ENCODE data around the gene TOM1.
"Not testable (repeated sequence)": the region's sequence is repeated elsewhere in the genome, so short reads cannot be mapped to it uniquely, and the experiment has no call there.

The TOM1 gene

GRCh38 chr22:35344956-35345690, 45.4 kb downstream of the TOM1 start:
- DNase-seq (ENCODE audit: low read depth in 3 of 3, low spot score in 1 of 3), result no peak

GRCh38 chr22:35345808-35346505, 46.3 kb downstream of the TOM1 start:
- no peak for DNase-seq (ENCODE audit: low read depth in 3 of 3, low spot score in 1 of 3)

- DNase-seq (ENCODE audit: low read depth in 3 of 3, low spot score in 1 of 3), result no peak
These were observed 47.0 kb downstream of the TOM1 start for GRCh38 chr22:35346596-35347220.

DNA sequence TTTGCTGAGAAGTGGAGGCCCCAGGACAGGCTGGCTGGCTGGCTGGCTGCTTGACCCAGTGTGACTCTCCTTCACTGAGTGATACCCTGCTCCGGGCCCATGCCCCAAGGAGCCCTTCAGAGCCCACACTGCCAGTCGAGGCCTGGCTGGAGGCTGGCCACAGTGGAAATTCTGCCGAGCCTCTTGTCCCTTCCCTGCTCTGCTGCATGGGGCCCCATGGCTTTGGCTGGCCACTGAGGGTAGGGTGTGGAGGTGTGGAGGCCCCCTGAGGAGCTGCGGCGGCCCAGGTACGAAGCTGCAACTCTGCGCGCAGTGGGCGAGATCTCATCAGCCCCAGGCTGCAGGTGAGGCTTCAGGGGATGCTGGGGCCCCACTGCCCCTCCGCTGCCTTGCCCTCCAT, 47.8 kb downstream of the TOM1 start:
- DNase-seq (ENCODE audit: low read depth in 3 of 3, low spot score in 1 of 3), result no peak

- no peak for DNase-seq (ENCODE audit: low read depth in 3 of 3, low spot score in 1 of 3)
These were observed 48.4 kb downstream of the TOM1 start for GRCh38 chr22:35348026-35348590.

DNA sequence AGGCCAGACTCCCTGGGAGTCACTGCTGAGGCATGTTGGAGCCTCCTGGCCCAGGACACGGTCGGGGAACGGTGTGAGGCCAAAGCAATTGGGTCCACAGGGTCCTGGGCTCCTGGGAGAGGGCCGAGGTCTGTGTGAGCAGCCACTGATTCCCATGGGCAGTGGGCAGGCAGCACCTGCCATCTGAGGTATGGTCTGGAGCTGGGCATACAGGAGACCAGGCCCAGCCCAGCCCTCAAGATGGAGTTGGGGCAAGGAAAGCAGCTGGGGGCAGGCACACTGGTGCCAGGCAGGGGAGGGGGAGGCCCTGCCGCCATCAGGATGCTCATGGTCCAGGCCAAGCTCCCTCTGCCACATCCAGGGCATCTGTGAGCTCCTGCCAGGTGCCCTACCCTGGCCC, 49.0 kb downstream of the TOM1 start:
- no peak for DNase-seq (ENCODE audit: low read depth in 3 of 3, low spot score in 1 of 3)

- no peak for DNase-seq (ENCODE audit: low read depth in 3 of 3, low spot score in 1 of 3)
These were observed 49.6 kb downstream of the TOM1 start for GRCh38 chr22:35349368-35349703.

DNA sequence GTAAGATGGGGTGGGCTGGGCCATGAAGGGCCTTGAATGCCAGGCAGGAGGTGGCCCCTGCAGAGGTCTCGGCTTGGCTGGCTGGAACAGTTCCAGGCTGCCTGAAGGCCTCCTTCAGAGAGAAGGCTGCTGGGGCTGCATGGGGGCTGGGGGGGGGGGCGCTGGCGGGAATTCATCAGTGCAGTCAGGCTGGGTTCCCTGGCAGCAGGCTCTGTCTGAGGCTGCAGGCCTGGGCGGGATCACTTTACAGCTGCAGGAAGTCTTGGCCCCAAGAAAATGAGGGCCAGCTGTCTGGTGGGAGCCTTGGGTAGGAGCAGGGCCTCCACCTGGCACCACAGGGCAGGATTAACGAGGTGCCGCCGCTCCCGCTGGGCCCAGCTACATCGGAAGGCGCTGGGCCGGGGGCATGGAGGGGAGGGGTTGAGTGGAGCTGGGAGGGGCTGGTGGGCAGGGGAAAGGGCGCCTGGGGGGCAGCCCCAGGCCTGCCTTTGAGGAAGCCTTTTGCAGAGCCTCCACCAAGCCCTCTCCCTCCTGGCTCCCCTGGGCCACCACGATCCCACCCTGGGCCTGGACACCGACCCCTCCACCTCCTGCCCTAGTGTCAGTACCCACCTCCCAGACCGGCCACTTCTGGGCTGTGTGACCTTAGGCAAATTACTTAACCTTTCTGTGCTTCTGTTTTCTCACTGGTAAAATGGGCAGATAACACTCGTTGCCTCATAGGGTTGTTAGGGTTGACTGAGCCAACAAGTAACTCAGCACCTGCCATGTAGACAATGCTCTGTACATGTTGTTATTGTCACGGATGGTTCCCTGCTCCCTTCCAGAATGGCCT, 50.2 kb downstream of the TOM1 start:
- DNase-seq (ENCODE audit: low read depth in 3 of 3, low spot score in 1 of 3), result no peak

GRCh38 chr22:35350539-35351503, 51.1 kb downstream of the TOM1 start:
- peak; percentile 69 to 76 (median 76) for DNase-seq (ENCODE audit: low read depth in 3 of 3, low spot score in 1 of 3)

DNA sequence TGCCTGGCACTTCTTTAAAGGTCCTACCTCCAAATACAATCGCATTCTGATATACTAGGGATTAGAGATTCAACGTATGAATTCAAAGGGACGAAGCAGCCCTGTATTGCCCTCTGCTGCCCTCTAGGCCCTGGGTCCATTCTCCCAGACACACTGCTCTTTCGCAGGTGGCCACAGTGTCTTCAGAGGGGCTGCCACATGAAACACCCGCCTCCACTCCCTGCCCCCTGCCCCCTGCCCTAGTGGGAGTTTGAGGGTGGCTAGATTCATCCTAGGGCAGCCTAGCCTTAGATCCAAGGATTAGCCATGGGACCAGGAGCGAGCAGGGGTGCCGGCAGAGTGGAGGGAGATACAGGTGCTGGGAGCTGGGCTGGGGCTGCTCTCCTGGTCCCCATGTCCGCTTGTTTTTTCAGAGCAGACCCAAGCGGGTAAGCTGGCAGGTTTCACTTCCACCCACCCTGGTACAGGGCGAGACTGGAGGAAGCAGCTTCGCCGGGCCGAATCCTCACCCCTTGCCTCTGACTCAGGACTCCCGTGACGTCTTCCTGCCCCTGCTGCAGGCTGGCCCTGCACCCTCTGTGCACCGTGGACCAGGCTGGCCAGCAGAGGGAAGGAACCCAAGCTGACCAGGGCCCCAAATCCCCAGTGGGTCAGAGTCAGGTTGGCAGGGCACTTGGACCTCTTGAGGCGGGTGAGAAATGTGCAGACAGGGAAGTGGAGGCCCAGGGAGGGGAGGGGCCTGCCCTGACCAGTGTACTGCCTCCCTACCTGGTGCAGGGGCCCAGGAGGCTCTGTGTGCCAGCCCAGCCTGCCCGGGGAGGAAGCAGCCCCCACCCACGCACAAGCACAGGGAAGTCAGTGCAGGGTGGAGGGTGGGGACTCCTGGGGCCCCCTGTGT, 52.8 kb downstream of the TOM1 start:
- no peak for DNase-seq (ENCODE audit: low read depth in 3 of 3, low spot score in 1 of 3)

- no peak for DNase-seq (ENCODE audit: low read depth in 3 of 3, low spot score in 1 of 3)
These were observed 53.6 kb downstream of the TOM1 start for GRCh38 chr22:35353318-35353717.

GRCh38 chr22:35354068-35354467, 54.4 kb downstream of the TOM1 start:
- DNase-seq (ENCODE audit: low read depth in 3 of 3, low spot score in 1 of 3), result no peak

DNA sequence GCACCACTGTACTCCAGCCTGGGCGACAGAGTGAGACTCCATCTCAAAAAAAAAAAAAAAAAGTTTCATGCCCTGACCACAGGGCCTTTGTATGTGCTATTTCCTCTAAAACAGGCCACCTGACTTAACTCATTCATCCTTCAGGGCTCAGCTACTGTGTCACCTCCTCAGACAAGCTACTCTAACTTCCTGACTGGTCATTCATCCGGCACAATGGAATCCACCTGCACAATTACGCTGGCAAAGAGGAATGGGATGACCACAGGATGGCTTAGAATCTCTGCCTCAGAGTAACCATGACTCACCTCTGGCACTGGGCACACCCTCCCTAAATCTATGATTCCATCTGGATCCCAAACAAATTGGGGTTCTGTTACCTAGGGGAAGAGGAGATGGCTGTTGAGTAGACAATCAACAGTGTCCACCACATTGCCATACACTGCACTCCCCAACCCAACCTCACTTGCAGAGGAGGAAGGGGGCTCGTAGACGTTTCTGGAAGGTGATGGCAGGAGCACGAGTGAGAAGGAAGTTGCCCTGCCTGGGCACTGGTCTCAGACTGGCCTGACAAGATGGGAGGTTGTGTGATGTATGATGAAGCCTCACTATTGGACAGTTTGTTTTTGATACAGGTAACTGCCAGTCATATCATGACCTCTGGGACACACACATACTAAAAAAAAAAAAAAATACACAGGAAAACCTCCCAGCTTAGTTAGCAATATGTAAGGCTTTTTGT, 58.4 kb downstream of the TOM1 start:
- DNase-seq (ENCODE audit: low read depth in 3 of 3, low spot score in 1 of 3), result no peak

DNA sequence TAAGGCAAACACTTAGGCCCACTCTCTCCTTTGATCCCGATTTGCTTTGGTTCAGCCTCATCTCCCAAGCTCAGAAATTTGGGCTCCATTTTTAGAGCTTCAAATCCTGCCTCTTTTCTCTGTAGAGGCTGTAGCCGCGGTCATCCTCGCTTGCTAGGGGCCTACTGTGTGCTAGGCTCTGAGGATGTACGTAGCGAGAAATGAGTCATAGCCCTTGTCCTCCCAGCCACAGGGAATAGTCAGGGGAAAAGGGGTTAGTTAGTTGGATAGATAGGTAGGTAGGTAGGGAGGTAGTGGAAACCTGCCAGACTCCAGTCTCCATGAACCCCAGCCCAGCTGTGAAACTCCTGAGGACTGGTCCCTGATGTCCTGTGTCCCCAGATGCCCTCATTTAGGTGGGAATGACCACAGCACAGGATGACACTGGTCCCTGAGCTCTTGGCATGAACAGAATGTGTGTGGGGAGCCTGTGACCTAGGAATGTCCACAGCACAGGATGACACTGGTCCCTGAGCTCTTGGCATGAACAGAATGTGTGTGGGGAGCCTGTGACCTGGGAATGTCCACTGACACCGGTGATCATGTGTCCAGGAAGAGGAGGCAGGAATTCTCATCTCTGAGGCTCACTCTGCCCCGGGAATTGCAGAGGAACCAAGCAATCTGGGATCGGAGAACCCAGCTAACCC, 59.8 kb downstream of the TOM1 start:
- no peak for DNase-seq (ENCODE audit: low read depth in 3 of 3, low spot score in 1 of 3)

DNA sequence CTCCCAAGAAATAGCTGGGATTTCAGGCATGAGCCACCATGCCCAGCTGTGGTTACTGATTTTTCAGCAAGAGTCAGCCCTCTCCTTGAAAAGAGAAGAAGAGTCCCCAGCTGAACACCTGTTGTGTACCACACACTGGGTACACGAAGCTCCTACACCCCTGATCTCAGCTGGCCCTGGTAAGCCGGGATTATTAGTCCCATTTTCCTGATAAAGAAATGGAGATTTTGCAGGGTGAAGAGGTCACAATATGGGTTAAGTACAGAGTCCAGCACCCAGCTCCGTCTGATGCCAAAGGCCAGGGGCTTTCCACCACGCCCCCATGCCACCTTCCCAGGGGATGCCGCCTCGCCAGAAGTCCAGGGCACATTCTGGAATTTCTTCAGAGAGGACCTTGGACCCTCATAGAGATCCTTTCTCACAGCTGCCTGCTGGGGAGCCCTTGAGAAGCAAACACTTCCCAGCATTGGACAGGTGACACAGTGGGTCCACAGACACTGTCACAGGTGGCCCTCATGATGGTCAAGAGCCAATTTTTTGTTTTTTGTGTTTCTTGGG, 61.4 kb downstream of the TOM1 start:
- DNase-seq (ENCODE audit: low read depth in 3 of 3, low spot score in 1 of 3), result no peak

DNA sequence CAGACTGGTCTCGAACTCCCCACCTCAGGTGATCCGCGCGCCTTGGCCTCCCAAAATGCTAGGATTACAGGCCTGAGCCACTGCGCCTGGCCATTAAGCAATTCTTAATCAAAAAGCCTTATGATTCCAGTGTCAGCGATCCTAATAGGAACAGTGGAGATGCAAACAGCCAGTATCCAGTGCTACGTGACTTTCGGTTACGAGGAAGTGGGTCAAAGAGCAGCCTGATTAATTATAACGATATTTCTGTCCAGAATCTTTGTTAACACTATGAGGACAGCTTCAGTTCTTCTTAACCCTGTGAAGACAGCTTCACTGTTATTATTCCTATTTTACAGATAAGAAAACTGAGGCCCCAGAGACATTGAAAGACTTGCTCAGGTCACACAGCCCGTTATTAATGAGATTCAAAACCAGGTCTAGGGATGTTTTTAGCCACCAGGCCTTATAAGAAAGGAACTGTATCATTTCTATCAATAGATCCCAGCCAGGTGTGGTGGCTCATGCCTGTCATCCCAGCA, 63.9 kb downstream of the TOM1 start:
- no peak for DNase-seq (ENCODE audit: low read depth in 3 of 3, low spot score in 1 of 3)

DNA sequence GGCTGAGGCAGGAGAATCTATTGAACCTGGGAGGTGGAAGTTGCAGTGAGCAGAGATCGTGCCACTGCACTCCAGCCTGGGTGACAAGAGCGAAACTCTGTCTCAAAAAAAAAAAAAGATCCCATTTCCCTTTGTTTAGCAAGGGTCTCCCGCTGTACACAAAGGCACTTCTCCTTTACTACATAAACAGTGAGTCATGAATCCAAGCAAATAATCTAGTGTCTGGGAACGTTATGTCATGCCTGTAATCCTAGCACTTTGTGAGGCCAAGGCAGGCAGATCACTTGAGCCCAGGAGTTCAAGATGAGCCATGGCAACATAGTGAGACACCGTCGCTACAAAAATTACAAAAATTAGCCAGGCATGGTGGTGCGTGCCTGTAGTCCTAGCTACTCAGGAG, 64.5 kb downstream of the TOM1 start:
- not testable (repeated sequence) for DNase-seq (ENCODE audit: low read depth in 3 of 3, low spot score in 1 of 3)

Data from stimulated activated CD4-positive, alpha-beta T cell treated with anti-CD3 and anti-CD28 coated beads, TNF-alpha, amount 100 ng/mL, for 1 hour (primary cell).